Skeletal muscle tissue (tissue), 4 donors: ENCODE measurements around the gene PRKG1. TPM values are rescaled to one million over a fixed set of nuclear protein-coding genes. Genes with fewer than 3 reads are reported as not detected.
"Not testable (repeated sequence)": the region's sequence is repeated elsewhere in the genome, so short reads cannot be mapped to it uniquely, and the experiment has no call there.

Source experiments
- H3K27ac ChIP-seq: one replicate; pipeline ENCODE4 v1.7.0; 2013; ENCODE audit warnings: mild to moderate bottlenecking, low read depth, low read length, inconsistent platforms
- H3K27me3 ChIP-seq, 3 donors: one replicate each; pipeline ENCODE4 v1.7.0; 2013; ENCODE audit warnings: low read length in 3 of 3; ENCODE audit not compliant: control insufficient read depth in 3 of 3, insufficient read depth in 3 of 3
- H3K36me3 ChIP-seq, 3 donors: one replicate each; pipeline ENCODE4 v1.7.0; 2013; ENCODE audit warnings: low read length in 3 of 3; ENCODE audit not compliant: control insufficient read depth in 3 of 3, insufficient read depth in 3 of 3
- H3K4me1 ChIP-seq, 3 donors: one replicate each; pipeline ENCODE4 v1.7.0; 2013; ENCODE audit warnings: low read length in 3 of 3, mild to moderate bottlenecking in 3 of 3; ENCODE audit not compliant: control insufficient read depth in 3 of 3, insufficient read depth in 3 of 3
- H3K4me3 ChIP-seq, 3 donors: one replicate each; pipeline ENCODE4 v1.7.0; 2013; ENCODE audit warnings: low read length in 3 of 3
- H3K9ac ChIP-seq, 3 donors: one replicate each; pipeline ENCODE4 v1.7.0; 2013; ENCODE audit warnings: low read length in 3 of 3, mild to moderate bottlenecking in 3 of 3, moderate library complexity in 2 of 3, low read depth in 1 of 3
- H3K9me3 ChIP-seq, 3 donors: one replicate each; pipeline ENCODE4 v1.7.0; 2013; ENCODE audit warnings: low read length in 3 of 3; ENCODE audit not compliant: control insufficient read depth in 3 of 3
- total RNA-seq: library from RNA; depleted of rRNA; stranded (reverse); fragments of >200 nt; gene quantifications from one replicate; pipeline ENCODE4 v1.2.3, GENCODE V29; 2014
- donor health status: Osteomylitis.

PRKG1 gene
- total RNA-seq, 1 donor from 2014 or later, result 44.9 TPM

- Histone ChIP-seq H3K27ac (no peak overlapping the region), H3K27me3 (no peaks in the 10 kb centered on the region), H3K9ac (no peak overlapping the region)
Observed at GRCh38 chr10:51159841-51160240, 85.6 kb downstream of the PRKG1 start.

GRCh38 chr10:51162002-51162401 is 87.7 kb downstream of the PRKG1 start:
- H3K9me3 ChIP-seq, result no peaks in the 10 kb centered on the region

More at GRCh38 chr10:51159841-51160240, 85.6 kb downstream of the PRKG1 start:
- no peaks in the 10 kb centered on the region for H3K4me1 ChIP-seq
- no peaks in the 10 kb centered on the region for H3K9me3 ChIP-seq
- no peaks in the 10 kb centered on the region for H3K36me3 ChIP-seq
- H3K4me3 ChIP-seq, result no peak overlapping the region

GRCh38 chr10:51163380-51164049 is 89.2 kb downstream of the PRKG1 start:
- H3K9ac ChIP-seq, H3K4me1 ChIP-seq, H3K36me3 ChIP-seq, H3K9me3 ChIP-seq, H3K27ac ChIP-seq, H3K27me3 ChIP-seq, H3K4me3 ChIP-seq: not testable (repeated sequence)

More at GRCh38 chr10:51162002-51162401, 87.7 kb downstream of the PRKG1 start:
- H3K4me1 ChIP-seq, result no peaks in the 10 kb centered on the region
- H3K9ac ChIP-seq, result no peak overlapping the region
- no peak overlapping the region for H3K27ac ChIP-seq
- H3K27me3 ChIP-seq, result no peaks in the 10 kb centered on the region
- H3K36me3 ChIP-seq, result no peaks in the 10 kb centered on the region
- H3K4me3 ChIP-seq, result no peak overlapping the region

GRCh38 chr10:51168086-51168815 is 94.0 kb downstream of the PRKG1 start:
- H3K4me3 ChIP-seq, result no peak overlapping the region
- no peaks in the 10 kb centered on the region for H3K27me3 ChIP-seq
- no peaks in the 10 kb centered on the region for H3K36me3 ChIP-seq
- H3K4me1 ChIP-seq, result no peaks in the 10 kb centered on the region
- no peak overlapping the region for H3K9ac ChIP-seq
- H3K9me3 ChIP-seq, result no peaks in the 10 kb centered on the region
- H3K27ac ChIP-seq, result no peak overlapping the region

- Histone ChIP-seq H3K4me1 (no peaks in the 10 kb centered on the region), H3K36me3 (no peaks in the 10 kb centered on the region), H3K27me3 (no peaks in the 10 kb centered on the region), H3K9me3 (no peaks in the 10 kb centered on the region), H3K9ac (no peak overlapping the region), H3K27ac (no peak overlapping the region), H3K4me3 (no peak overlapping the region)
Observed at GRCh38 chr10:51169111-51169510, 94.8 kb downstream of the PRKG1 start.

GRCh38 chr10:51170518-51171245 is 96.4 kb downstream of the PRKG1 start:
- Histone ChIP-seq H3K27me3 (no peaks in the 10 kb centered on the region), H3K4me3 (no peak overlapping the region), H3K36me3 (no peaks in the 10 kb centered on the region), H3K9me3 (no peaks in the 10 kb centered on the region), H3K27ac (no peak overlapping the region), H3K9ac (no peak overlapping the region), H3K4me1 (no peaks in the 10 kb centered on the region)

- no peak overlapping the region for H3K4me3 ChIP-seq
- H3K36me3 ChIP-seq, result no peaks in the 10 kb centered on the region
- no peaks in the 10 kb centered on the region for H3K4me1 ChIP-seq
- no peak overlapping the region for H3K9ac ChIP-seq
- H3K27ac ChIP-seq, result no peak overlapping the region
- no peaks in the 10 kb centered on the region for H3K27me3 ChIP-seq
- H3K9me3 ChIP-seq, result no peaks in the 10 kb centered on the region
Observed at GRCh38 chr10:51171946-51172345, 97.7 kb downstream of the PRKG1 start.

- H3K9ac ChIP-seq, result no peak overlapping the region
- H3K4me3 ChIP-seq, result no peak overlapping the region
Observed at GRCh38 chr10:51176976-51177695, 102.8 kb downstream of the PRKG1 start.

GRCh38 chr10:51178634-51179033 is 104.3 kb downstream of the PRKG1 start:
- Histone ChIP-seq H3K9ac (no peak overlapping the region), H3K4me1 (no peaks in the 10 kb centered on the region), H3K4me3 (no peak overlapping the region), H3K36me3 (no peaks in the 10 kb centered on the region), H3K27me3 (no peaks in the 10 kb centered on the region), H3K9me3 (no peaks in the 10 kb centered on the region), H3K27ac (no peak overlapping the region)

More at GRCh38 chr10:51176976-51177695, 102.8 kb downstream of the PRKG1 start:
- Histone ChIP-seq H3K36me3 (no peaks in the 10 kb centered on the region), H3K4me1 (no peaks in the 10 kb centered on the region), H3K27ac (no peak overlapping the region), H3K9me3 (no peaks in the 10 kb centered on the region), H3K27me3 (no peaks in the 10 kb centered on the region)
